ENCODE results near the gene KCTD13.
"Not testable (repeated sequence)": the region's sequence is repeated elsewhere in the genome, so short reads cannot be mapped to it uniquely, and the experiment has no call there.

Gene KCTD13

GRCh38 chr16:29943846-29944799 is 18.1 kb upstream of the KCTD13 start:
- no peak for DNase-seq

GRCh38 chr16:29940656-29941055 is 14.6 kb upstream of the KCTD13 start:
- DNase-seq: no peak

- DNase-seq: not testable (repeated sequence)
Observed at GRCh38 chr16:29931750-29932149, 5.7 kb upstream of the KCTD13 start.

- DNase-seq: no peak
Observed at GRCh38 chr16:29927070-29927905, 1.3 kb upstream of the KCTD13 start.

GRCh38 chr16:29926711-29927052 is 656 bp upstream of the KCTD13 start:
- no peak for DNase-seq

GRCh38 chr16:29925105-29925756 is 795 bp downstream of the KCTD13 start:
- no peak for DNase-seq

GRCh38 chr16:29922986-29923501 is 3.0 kb downstream of the KCTD13 start:
- no peak for DNase-seq

GRCh38 chr16:29922326-29922725 is 3.7 kb downstream of the KCTD13 start:
- no peak for DNase-seq

- no peak for DNase-seq
Observed at GRCh38 chr16:29921034-29921385, 5.0 kb downstream of the KCTD13 start.

- no peak for DNase-seq
Observed at GRCh38 chr16:29920288-29921033, 5.6 kb downstream of the KCTD13 start.

GRCh38 chr16:29916979-29917378 is 9.0 kb downstream of the KCTD13 start:
- no peak for DNase-seq

GRCh38 chr16:29915590-29916247 is 10.3 kb downstream of the KCTD13 start:
- DNase-seq: no peak

GRCh38 chr16:29913514-29913913 is 12.5 kb downstream of the KCTD13 start:
- DNase-seq: no peak

GRCh38 chr16:29912087-29912486 is 13.9 kb downstream of the KCTD13 start:
- no peak for DNase-seq

- no peak for DNase-seq
Observed at GRCh38 chr16:29911676-29912010, 14.4 kb downstream of the KCTD13 start.

GRCh38 chr16:29910819-29911675 is 15.0 kb downstream of the KCTD13 start:
- DNase-seq: no peak

- DNase-seq: not testable (repeated sequence)
Observed at GRCh38 chr16:29909851-29910250, 16.2 kb downstream of the KCTD13 start.

- no peak for DNase-seq
Observed at GRCh38 chr16:29909391-29909790, 16.6 kb downstream of the KCTD13 start.

- no peak for DNase-seq
Observed at GRCh38 chr16:29908719-29909220, 17.3 kb downstream of the KCTD13 start.

- no peak for DNase-seq
Observed at GRCh38 chr16:29907973-29908372, 18.1 kb downstream of the KCTD13 start.
